ENCODE results near the gene CCDC80. TPM values are rescaled to one million over a fixed set of nuclear protein-coding genes. Genes with fewer than 3 reads are reported as not detected.
"Not testable (repeated sequence)": the region's sequence is repeated elsewhere in the genome, so short reads cannot be mapped to it uniquely, and the experiment has no call there.

Gene CCDC80
- total RNA-seq, 2 experiments from 2014 or later: 0.59 to 0.63 TPM

- no peak overlapping the region for H3K4me2 ChIP-seq (ENCODE audit: low read length)
- no peak overlapping the region for H2AFZ ChIP-seq (ENCODE audit: low read length)
- no peaks in the 10 kb centered on the region for H3K9me3 ChIP-seq (ENCODE audit: low read length)
- TF ChIP-seq EZH2phosphoT487 (IDR thresholded peaks at IDR 0.05; ENCODE audit: borderline replicate concordance, low read depth, low read length): no peak
- TF ChIP-seq, protein P1, sequence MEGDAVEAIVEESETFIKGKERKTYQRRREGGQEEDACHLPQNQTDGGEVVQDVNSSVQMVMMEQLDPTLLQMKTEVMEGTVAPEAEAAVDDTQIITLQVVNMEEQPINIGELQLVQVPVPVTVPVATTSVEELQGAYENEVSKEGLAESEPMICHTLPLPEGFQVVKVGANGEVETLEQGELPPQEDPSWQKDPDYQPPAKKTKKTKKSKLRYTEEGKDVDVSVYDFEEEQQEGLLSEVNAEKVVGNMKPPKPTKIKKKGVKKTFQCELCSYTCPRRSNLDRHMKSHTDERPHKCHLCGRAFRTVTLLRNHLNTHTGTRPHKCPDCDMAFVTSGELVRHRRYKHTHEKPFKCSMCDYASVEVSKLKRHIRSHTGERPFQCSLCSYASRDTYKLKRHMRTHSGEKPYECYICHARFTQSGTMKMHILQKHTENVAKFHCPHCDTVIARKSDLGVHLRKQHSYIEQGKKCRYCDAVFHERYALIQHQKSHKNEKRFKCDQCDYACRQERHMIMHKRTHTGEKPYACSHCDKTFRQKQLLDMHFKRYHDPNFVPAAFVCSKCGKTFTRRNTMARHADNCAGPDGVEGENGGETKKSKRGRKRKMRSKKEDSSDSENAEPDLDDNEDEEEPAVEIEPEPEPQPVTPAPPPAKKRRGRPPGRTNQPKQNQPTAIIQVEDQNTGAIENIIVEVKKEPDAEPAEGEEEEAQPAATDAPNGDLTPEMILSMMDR (conservative IDR thresholded peaks at IDR 0.05; ENCODE audit: low read length): no peak
- ChIA-PET POLR2A (no interaction called here), CTCF (ENCODE audit: unreplicated experiment) (interaction anchor here (1.3 kb wide), 1 partner anchor 19 kb away, joined by 3 read pairs; no protein-coding TSS in a partner anchor)
- H3K79me2 ChIP-seq (ENCODE audit: insufficient read depth, low read depth, low read length): no peaks in the 10 kb centered on the region
- no TSS peak for BruUV-seq (replicated peaks)
- DNase-seq (ENCODE audit: low spot score): no peak
- H3K27ac ChIP-seq (ENCODE audit: low read depth, low read length, poor library complexity, severe bottlenecking): no peak overlapping the region
- H3K4me1 ChIP-seq (ENCODE audit: insufficient read depth, low read length, poor library complexity, severe bottlenecking): no peaks in the 10 kb centered on the region
- no peaks in the 10 kb centered on the region for H3K9me2 ChIP-seq (ENCODE audit: insufficient read depth, low read length)
- intact Hi-C loops (cut with micrococcal nuclease; ENCODE audit: unreplicated experiment): no loop called here
- H3K4me3 ChIP-seq (ENCODE audit: low read depth, low read length, poor library complexity, severe bottlenecking): no peak overlapping the region
- no peaks in the 10 kb centered on the region for H3K36me3 ChIP-seq (ENCODE audit: insufficient read depth, low read length)
- no peaks in the 10 kb centered on the region for H4K20me1 ChIP-seq (ENCODE audit: insufficient read depth, low read length)
Observed at GRCh38 chr3:112670824-112671223, 29.9 kb upstream of the CCDC80 start.

GRCh38 chr3:112667599-112667998 lies 26.7 kb upstream of the CCDC80 start:
- no peak overlapping the region for H3K27ac ChIP-seq (ENCODE audit: low read depth, low read length, poor library complexity, severe bottlenecking)
- no peak for DNase-seq (ENCODE audit: low spot score)
- POLR2A ChIA-PET: interaction anchor here (0.6 to 1.2 kb wide), 2 partner anchors 24 to 824 kb away, joined by 4 to 8 read pairs; no protein-coding TSS in a partner anchor
- no peak overlapping the region for H2AFZ ChIP-seq (ENCODE audit: low read length)
- no peaks in the 10 kb centered on the region for H3K4me1 ChIP-seq (ENCODE audit: insufficient read depth, low read length, poor library complexity, severe bottlenecking)
- BruUV-seq (replicated peaks): no TSS peak
- H4K20me1 ChIP-seq (ENCODE audit: insufficient read depth, low read length): no peaks in the 10 kb centered on the region
- no peak for TF ChIP-seq EZH2phosphoT487 (IDR thresholded peaks at IDR 0.05; ENCODE audit: borderline replicate concordance, low read depth, low read length)
- TF ChIP-seq, protein P1 (conservative IDR thresholded peaks at IDR 0.05; ENCODE audit: low read length): no peak
- no peaks in the 10 kb centered on the region for H3K9me2 ChIP-seq (ENCODE audit: insufficient read depth, low read length)
- CTCF ChIA-PET (ENCODE audit: unreplicated experiment): no interaction called here
- H3K4me3 ChIP-seq (ENCODE audit: low read depth, low read length, poor library complexity, severe bottlenecking): no peak overlapping the region
- H3K79me2 ChIP-seq (ENCODE audit: insufficient read depth, low read depth, low read length): no peaks in the 10 kb centered on the region
- H3K4me2 ChIP-seq (ENCODE audit: low read length): no peak overlapping the region
- intact Hi-C loops (cut with micrococcal nuclease; ENCODE audit: unreplicated experiment): no loop called here
- no peaks in the 10 kb centered on the region for H3K9me3 ChIP-seq (ENCODE audit: low read length)
- no peaks in the 10 kb centered on the region for H3K36me3 ChIP-seq (ENCODE audit: insufficient read depth, low read length)

- H3K79me2 ChIP-seq (ENCODE audit: insufficient read depth, low read depth, low read length); H3K4me3 ChIP-seq (ENCODE audit: low read depth, low read length, poor library complexity, severe bottlenecking); H2AFZ ChIP-seq (ENCODE audit: low read length); DNase-seq (ENCODE audit: low spot score); BruUV-seq (replicated peaks); H3K4me2 ChIP-seq (ENCODE audit: low read length); H3K9me2 ChIP-seq (ENCODE audit: insufficient read depth, low read length); H3K9me3 ChIP-seq (ENCODE audit: low read length); H3K4me1 ChIP-seq (ENCODE audit: insufficient read depth, low read length, poor library complexity, severe bottlenecking); intact Hi-C loops (cut with micrococcal nuclease; ENCODE audit: unreplicated experiment); H3K36me3 ChIP-seq (ENCODE audit: insufficient read depth, low read length); CTCF ChIA-PET (ENCODE audit: unreplicated experiment); H4K20me1 ChIP-seq (ENCODE audit: insufficient read depth, low read length); H3K27ac ChIP-seq (ENCODE audit: low read depth, low read length, poor library complexity, severe bottlenecking); POLR2A ChIA-PET: not testable (repeated sequence)
Observed at GRCh38 chr3:112665009-112665408, 24.1 kb upstream of the CCDC80 start.

All from OCI-LY7 (cell line).